22Rv1 (cell line): ENCODE data around the gene ELAC1.

Experiments
- CTCF ChIP-seq: fragments of 450-650 bp; IDR thresholded peaks from 2 replicates; pipeline ENCODE4 v1.5.1; 2017; ENCODE audit warnings: mild to moderate bottlenecking
- ZFX ChIP-seq: fragments of 450-650 bp; IDR thresholded peaks from 2 replicates; pipeline ENCODE4 v1.6.1; 2017; ENCODE audit warnings: antibody characterized with exemption, borderline replicate concordance

- TF ChIP-seq CTCF (no peak), ZFX (no peak)
These were observed 32.2 kb upstream of the ELAC1 start for GRCh38 chr18:50935493-50936191.
